K562 (cell line): ENCODE data around the gene BCL2L13. TPM values are rescaled to one million over a fixed set of nuclear protein-coding genes. Genes with fewer than 3 reads are reported as not detected.
A peak's percentile ranks its signal among the peaks of the same experiment; 100 is the strongest.

Experiments used
- CBFA2T2 ChIP-seq: fragments of 450-650 bp; conservative IDR thresholded peaks from 2 replicates; pipeline ENCODE4 v1.6.1; 2017; ENCODE audit warnings: mild to moderate bottlenecking
- CBFB ChIP-seq: sonication (generic); formaldehyde crosslinking; IDR thresholded peaks from 2 replicates; pipeline ENCODE4 v1.4.0; 2020; ENCODE audit warnings: mild to moderate bottlenecking, missing genetic modification reagents
- HLTF ChIP-seq: fragments of 450-650 bp; IDR thresholded peaks from 2 replicates; pipeline ENCODE4 v1.6.1; 2016
- MGA ChIP-seq: fragments of 450-650 bp; IDR thresholded peaks from 2 replicates; pipeline ENCODE4 v1.6.1; 2016; ENCODE audit warnings: mild to moderate bottlenecking, moderate library complexity
- NFIC ChIP-seq: fragments of 450-650 bp; IDR thresholded peaks from 2 replicates; pipeline ENCODE4 v1.6.1; 2017; ENCODE audit warnings: mild to moderate bottlenecking, inconsistent platforms
- PHB ChIP-seq: fragments of 250-450 bp; sonication (Bioruptor Pico); IDR thresholded peaks from 2 replicates; pipeline ENCODE4 v1.5.0; 2021
- RAD21 ChIP-seq, 2 experiments: fragments of 250-450 bp in 1 of 2; fragments of 450-650 bp in 1 of 2; sonication (Bioruptor Pico) in 1 of 2; formaldehyde crosslinking in 1 of 2; IDR thresholded peaks in 1 of 2; conservative IDR thresholded peaks in 1 of 2; 2 replicates each; pipeline versions ENCODE4 v1.4.0 to v1.8.0; 2020 to 2022; ENCODE audit warnings: mild to moderate bottlenecking in 2 of 2, moderate library complexity in 1 of 2
- RB1 ChIP-seq: fragments of 450-650 bp; IDR thresholded peaks from 2 replicates; pipeline ENCODE4 v1.6.1; 2017; ENCODE audit warnings: low read depth, mild to moderate bottlenecking
- TARDBP ChIP-seq: fragments of 450-650 bp; IDR thresholded peaks from 2 replicates; pipeline ENCODE4 v1.6.1; 2016
- TFAP4 ChIP-seq: sonication (generic); formaldehyde crosslinking; IDR thresholded peaks from 2 replicates; pipeline ENCODE4 v1.8.0; 2022; ENCODE audit warnings: missing genetic modification reagents, mild to moderate bottlenecking, moderate library complexity, borderline replicate concordance
- ZBTB11 ChIP-seq, 3 experiments: fragments of 200-800 bp in 1 of 3; fragments of 250-450 bp in 1 of 3; fragments of 450-650 bp in 1 of 3; sonication (Bioruptor Pico) in 1 of 3; sonication (Bioruptor generic) in 1 of 3; formaldehyde crosslinking in 1 of 3; IDR thresholded peaks; 2 replicates each; pipeline versions ENCODE4 v1.6.1 to v1.8.0; 2016 to 2022; ENCODE audit warnings: mild to moderate bottlenecking in 2 of 3, missing genetic modification characterization in 2 of 3, missing compliant biosample characterization in 1 of 3, moderate library complexity in 1 of 3
- ZFP1 ChIP-seq: fragments of 450-650 bp; formaldehyde crosslinking; IDR thresholded peaks from 2 replicates; pipeline ENCODE4 v1.4.0; 2020; ENCODE audit warnings: mild to moderate bottlenecking, mixed read lengths
- ZNF408 ChIP-seq: fragments of 250-450 bp; sonication (Bioruptor Pico); IDR thresholded peaks from 2 replicates; pipeline ENCODE4 v1.4.0; 2020; ENCODE audit warnings: low read depth, mild to moderate bottlenecking, moderate library complexity
- ZNF77 ChIP-seq: fragments of 250-450 bp; sonication (Bioruptor Pico); IDR thresholded peaks from 2 replicates; pipeline ENCODE4 v1.5.0; 2020
- polyA plus RNA-seq, 8 experiments: library from polyadenylated mRNA; depleted of rRNA in 4 of 8; stranded (reverse) in 5 of 8; unstranded in 3 of 8; fragments of >200 nt; fragmentation: Nextera tagmentation in 2 of 8; fragmentation: Illumina TruSeq in 1 of 8; extraction: Ambion mirVana in 2 of 8; extraction: Trizol in 1 of 8; gene quantifications; 2 replicates each; pipeline versions ENCODE4 v1.2.1 to v1.2.3, GENCODE V29; 2011 to 2014; ENCODE audit warnings: inconsistent platforms in 1 of 8, missing spikeins in 1 of 8
- total RNA-seq, 7 experiments: library from RNA; depleted of rRNA in 6 of 7; stranded (reverse); fragments of >200 nt in 6 of 7; fragmentation: Illumina TruSeq in 2 of 7; extraction: Trizol in 2 of 7; gene quantifications; 2 replicates each; pipeline versions ENCODE4 v1.2.1 to v1.2.3, GENCODE V29; 2011 to 2021; ENCODE audit warnings: low replicate concordance in 1 of 7

BCL2L13 gene
- total and polyA plus RNA-seq, 9 of the 15 experiments (the other 6 are each of a cell fraction or from before 2014, with no cell fraction given): 41.5 to 63.4 (median 56.5) TPM

GRCh38 chr22:17627961-17628405, 10.6 kb upstream of the BCL2L13 start (continued):
- no peak for TF ChIP-seq MGA
- peak; percentile 69; the same call in 1 of the 2 replicates for TF ChIP-seq CBFB (CRISPR knock-in tag)
- no peak for TF ChIP-seq RAD21 (CRISPR knock-in tag; conservative IDR thresholded peaks at IDR 0.05 in 1 of 2, IDR thresholded peaks at IDR 0.05 in 1 of 2)
- no peak for TF ChIP-seq NFIC
- no peak for TF ChIP-seq CBFA2T2
- TF ChIP-seq TARDBP: no peak
- TF ChIP-seq RB1: peak; percentile 28; the same call in 1 of the 2 replicates
- TF ChIP-seq TFAP4: no peak
- TF ChIP-seq ZNF408 (CRISPR knock-in tag): no peak
- TF ChIP-seq ZFP1 (CRISPR knock-in tag): no peak
- no peak for TF ChIP-seq HLTF
- TF ChIP-seq ZNF77 (CRISPR knock-in tag): no peak
- no peak for TF ChIP-seq ZBTB11 (CRISPR knock-in tag; IDR thresholded peaks at IDR 0.05)
- no peak for TF ChIP-seq PHB (CRISPR knock-in tag)
